ENCODE data around the gene RBMX2.
"Not testable (repeated sequence)": the region's sequence is repeated elsewhere in the genome, so short reads cannot be mapped to it uniquely, and the experiment has no call there.

The RBMX2 gene

DNA sequence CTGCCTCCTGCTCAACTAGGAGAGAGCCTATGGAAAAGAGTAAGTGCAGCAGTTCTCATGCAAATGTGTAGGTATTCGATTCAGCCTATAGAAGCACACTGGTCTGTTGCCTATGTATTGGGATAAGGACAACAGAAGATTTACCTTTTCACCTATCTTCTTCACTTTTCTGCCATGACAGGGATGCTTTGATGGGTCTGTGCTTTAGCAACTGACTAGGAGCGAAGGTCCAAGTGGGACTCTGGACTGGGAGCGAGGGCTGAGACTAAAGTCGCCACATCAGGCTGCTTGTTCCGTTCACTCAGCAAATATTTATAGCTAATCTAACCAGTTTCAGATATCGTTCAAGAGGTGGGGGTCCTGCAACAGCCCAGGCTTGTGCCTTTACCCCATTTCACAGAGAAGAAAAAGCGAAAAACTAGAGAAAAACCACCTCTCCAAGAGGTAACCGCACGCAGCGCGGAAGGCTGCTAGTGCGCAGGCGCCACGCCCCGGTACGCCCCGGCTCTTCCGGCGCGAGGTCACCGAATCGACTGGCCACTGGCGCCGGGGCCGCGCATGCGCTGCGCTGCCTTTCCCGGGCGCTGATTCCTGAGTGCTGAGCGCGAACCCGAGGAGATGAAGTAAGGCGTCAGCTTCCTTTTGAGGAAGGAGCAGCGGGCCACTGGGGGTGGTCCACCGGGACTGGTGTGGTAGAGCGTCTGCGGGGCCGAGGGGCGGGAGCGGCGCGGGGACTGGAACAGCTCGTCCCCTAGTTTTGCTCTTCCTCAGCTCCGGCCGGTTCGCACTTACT, at the start of gene RBMX2:
TSS of gene RBMX2 (plus strand) at position 573 of the 793 bp plus-strand sequence. CDS start at position 619, 46 bp downstream.
- peak; percentile 68 for DNase-seq

DNA sequence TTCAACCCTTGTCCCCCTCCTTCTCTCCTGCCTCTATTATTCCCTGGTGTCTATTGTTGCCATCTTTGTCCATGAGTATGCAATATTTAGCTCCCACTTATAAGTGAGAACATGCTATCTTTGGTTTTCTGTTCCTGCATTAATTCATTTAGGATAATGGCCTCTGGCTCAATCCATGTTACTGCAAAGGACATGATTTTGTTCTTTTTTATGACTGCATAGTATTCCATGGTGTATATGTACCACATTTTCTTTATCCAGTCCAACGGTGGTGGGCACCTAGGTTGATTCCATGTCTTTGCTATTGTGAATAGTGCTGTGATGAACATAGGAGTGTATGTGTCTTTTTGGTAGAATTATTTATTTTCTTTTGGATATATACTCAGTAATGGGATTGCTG, 49.7 kb upstream of the RBMX2 start:
- DNase-seq: not testable (repeated sequence)

DNA sequence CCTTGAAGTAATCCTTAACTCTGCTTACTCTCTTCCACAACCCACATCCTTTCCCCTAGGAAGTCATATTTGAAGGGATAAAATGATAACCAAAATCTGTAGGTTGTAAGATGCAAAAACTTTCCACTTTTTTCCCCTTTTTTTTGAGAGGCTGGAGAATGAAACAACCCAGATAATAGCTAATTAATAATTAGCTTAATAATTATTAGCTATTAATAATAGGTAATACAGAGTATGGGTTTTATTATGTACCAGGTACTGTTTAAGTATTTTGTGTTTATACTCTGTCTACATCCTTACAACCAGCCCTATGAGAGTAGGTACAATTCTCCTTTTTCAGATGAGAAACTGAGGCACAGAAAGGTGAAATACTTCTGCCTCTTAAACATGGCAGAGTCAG, 25.7 kb upstream of the RBMX2 start:
- no peak for DNase-seq

- DNase-seq: no peak
Observed at GRCh38 chrX:130378024-130378669, 23.6 kb upstream of the RBMX2 start.

DNA sequence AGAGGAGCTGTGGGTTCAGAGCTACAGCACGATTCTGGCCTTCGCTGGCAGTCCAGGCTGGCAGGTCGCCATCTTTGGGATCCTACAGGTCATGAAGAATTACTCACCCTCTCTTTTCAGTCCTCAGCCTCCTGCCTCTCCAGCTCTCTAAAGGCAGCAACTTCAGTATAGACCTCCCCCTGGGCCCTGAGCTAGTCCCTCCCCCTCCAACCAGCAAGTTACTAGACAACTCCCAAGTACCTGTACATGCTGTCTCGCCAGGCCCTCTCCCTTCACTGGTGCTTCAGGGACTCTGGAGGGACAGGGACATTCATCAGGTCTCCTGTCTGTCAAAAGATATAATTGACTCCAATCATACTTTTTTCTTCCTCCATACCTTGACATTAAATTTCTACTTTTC, 16.3 kb upstream of the RBMX2 start, which contains the start of gene GPR119:
TSS of gene GPR119 (minus strand) at position 155 of the 400 bp plus-strand sequence. CDS start 227 bp downstream, outside the sequence.
- no peak for DNase-seq

DNA sequence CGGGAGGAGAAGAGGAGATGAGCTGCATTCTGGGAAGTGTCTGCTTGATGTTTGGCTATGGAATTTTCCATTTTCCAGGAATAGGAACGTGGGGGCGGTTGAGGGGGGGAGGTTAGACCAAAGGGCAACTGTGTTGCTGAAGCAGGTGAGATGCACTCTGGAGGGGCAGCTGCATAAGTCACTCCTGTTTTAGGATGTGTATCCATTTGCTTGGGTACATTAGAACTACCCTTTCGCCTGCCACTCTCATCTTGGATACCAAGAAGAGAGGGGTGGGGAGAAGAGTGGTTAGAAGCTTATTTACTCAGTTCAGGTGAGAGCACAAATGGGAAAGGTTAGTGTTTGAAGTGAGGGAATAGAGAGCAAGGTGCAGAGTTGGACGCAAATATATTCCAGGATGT, 15.4 kb upstream of the RBMX2 start:
- no peak for DNase-seq

DNA sequence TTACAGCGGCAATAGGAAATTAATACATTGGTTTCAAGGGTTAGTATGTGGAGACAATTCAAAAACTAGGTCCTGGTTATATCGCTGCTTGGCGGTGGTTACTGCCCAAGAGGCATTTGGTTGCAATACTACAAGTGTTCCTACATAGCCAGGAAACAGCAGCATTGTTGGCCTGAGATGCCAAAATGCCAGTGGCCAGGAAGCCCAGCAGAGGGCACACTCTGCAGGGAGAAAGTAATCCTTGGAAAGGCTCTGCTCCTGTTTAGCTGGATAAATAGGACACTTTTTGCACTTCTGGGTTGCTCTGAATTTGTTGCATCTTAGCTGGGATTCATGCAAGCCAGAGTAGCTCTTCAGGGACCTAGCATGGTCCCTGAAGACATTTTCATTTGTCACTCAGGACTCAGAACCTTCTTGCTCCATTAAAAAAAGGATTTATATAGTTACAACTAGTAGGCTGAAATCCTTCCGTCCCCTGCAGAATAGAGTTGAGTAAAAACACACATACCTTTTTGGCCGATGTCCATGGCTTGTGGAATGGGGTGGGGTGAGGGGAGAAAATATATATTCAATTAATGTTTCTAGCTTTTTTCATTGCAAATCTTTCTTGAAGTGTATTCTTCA, 8.2 kb upstream of the RBMX2 start:
- no peak for DNase-seq

DNA sequence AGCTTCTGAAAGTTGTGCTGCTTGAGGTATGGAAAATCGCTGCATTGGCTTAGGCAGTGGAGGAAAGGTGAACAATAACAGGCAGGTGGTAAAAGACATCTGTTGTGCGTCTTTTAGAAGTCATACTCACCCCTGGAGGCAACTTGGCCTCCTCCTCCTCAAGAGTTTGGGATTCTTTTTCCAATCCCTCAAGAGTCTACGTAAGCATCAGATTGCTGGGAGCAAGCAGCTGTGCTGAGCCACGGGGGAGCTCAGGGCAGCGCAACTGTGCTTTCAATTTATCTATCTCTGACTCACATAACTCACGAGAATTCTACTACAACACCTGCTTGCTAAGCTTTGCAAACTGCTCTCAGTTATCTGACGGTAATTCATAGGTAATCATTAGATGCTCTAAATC, 6.4 kb upstream of the RBMX2 start:
- no peak for DNase-seq

- no peak for DNase-seq
Observed at GRCh38 chrX:130402208-130402684, 459 bp downstream of the RBMX2 start.

DNA sequence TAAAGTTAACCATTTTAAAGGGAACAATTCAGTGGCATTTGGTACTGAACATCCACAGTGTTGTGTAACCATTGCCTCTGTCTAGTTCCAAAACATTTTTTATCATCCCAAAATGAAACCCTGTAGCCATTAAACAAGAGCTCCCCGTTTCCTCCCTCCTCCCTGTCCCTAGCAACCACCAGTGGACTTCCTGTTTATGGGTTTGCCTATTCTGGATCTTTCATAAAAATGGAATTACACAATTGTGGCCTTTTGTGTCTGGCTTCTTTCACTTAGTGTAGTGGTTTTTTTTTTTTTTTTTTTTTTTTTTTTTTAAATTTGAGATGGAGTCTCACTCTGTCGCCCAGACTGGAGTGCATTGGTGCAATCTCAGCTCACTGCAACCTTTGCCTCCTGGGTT, 11.6 kb downstream of the RBMX2 start:
- DNase-seq: no peak

GRCh38 chrX:130414800-130415199, 13.0 kb downstream of the RBMX2 start:
- DNase-seq: no peak

DNA sequence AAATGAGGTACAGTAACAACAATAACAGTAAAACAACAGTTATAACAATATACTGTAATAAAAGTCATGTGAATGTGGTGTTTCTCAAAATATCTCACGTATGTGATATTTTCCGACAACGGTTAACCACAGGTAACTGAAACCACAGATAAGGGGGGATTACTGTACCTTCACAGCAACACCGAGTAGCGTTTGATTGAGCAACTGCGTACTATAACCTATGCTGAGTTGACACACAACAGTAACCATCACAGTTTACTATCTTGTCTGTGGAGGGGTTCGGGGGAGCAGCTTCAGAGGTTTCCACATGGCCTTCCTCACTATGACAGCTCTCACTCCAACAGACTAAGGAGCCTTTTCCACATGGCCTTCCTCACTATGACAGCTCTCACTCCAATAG, 13.4 kb downstream of the RBMX2 start:
- DNase-seq: no peak

DNA sequence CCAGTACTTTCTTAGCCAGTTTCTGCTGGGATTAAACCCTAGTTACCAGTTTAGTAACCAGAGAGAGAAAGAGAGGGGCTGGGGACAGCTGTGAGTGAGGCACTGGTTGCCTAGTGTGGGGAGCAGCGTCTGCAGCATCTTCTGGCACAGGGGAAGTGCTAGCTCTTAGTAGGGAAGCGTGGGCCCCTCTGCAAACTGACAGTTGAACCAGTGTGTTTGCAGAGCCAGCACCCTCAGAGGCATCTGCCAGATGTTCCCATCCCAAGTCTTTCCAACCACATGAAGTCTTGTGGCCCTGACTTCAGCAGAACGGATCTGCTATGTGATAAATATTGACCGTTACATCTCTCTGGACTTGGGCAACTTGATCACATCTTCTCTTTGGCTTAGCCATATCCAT, 15.0 kb downstream of the RBMX2 start:
- DNase-seq: no peak

GRCh38 chrX:130418066-130418465, 16.3 kb downstream of the RBMX2 start:
- DNase-seq: no peak

GRCh38 chrX:130418740-130419139, 17.0 kb downstream of the RBMX2 start:
- DNase-seq: no peak

- DNase-seq: no peak
Observed at GRCh38 chrX:130419263-130419662, 17.5 kb downstream of the RBMX2 start.

- no peak for DNase-seq
Observed at GRCh38 chrX:130426531-130426930, 24.7 kb downstream of the RBMX2 start.

- DNase-seq: not testable (repeated sequence)
Observed at GRCh38 chrX:130429236-130429635, 27.4 kb downstream of the RBMX2 start.

DNA sequence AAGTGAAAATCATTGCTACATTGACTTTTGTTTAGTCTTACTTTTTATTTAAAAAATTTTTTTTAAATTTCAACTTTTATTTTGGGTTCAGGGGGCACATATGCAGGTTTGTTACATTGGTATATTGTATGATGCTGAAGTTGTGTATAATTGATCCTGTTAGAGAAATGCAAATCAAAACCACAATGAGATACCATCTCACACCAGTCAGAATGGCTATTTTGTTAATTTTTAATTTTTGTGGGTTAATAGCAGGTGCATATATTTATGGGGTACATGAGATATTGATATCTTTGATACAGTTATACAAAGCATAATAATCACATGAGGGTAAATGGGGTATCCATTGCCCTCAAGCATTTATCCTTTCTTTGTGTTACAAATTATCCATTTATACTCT, 34.1 kb downstream of the RBMX2 start:
- DNase-seq: no peak

DNA sequence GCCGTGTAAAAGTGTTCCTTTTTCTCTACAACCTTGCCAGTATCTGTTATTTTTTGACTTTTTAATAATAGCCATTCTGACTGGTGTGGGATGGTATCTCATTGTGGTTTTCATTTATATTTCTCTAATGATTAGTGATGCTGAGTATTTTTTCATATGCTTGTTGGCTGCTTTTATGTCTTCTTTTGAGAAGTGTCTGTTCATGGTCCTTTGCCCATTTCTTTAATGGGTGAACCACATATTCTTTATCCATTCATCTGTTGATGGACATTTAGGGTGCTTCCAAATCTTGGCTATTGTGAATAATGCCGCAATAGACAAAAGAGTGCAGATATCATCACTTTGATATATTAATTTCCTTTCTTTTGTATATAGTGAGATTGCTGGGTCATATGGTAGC, 36.2 kb downstream of the RBMX2 start:
- DNase-seq: not testable (repeated sequence)

DNA sequence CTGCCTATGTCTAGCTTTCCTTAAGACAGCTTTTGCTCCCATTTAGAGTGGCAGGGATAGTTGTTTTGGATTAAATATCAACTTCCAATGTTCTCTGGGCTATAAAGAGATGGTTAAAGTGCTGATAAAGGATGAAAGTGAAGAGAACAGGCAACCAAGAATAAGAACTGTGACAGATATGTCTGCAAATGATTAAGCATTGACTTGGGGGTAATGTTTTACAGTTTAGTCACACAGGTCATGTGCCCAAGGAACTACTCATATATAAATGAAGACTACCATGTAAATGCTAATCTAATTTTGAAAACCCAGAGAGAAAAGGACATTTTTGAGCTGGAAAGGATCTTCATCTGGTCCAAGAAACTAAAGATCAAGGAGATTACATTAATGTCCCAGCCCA, 42.1 kb downstream of the RBMX2 start:
- DNase-seq: no peak

GRCh38 chrX:130444641-130445336, 43.0 kb downstream of the RBMX2 start:
- DNase-seq: no peak

DNA sequence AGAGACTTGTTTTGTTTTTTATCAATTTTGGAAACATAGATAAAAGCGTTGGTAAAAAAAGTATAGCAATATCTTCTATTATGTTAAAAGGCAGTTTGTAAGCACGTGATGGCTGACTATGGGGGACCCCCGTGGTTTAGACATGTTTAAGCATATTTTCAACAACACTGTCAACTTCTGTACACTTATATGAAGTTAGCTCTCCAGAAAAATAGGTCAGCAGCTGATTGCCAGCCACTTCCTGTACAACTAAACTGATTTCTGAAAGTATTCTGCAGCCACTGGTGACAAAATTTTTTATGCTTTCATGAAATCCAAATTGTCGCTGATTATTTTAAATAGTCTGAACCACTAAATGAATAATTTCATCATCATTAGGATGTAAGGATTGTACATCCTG, 45.2 kb downstream of the RBMX2 start:
- no peak for DNase-seq
